Activated CD4-positive, alpha-beta memory T cell treated with anti-CD3 and anti-CD28 coated beads, Interleukin-2, amount 10 ng/mL, durations not matched to agents 7 days and 5 days (primary cell): ENCODE results near the gene CA10. TPM values are rescaled to one million over a fixed set of nuclear protein-coding genes. Genes with fewer than 3 reads are reported as not detected.
A peak's percentile ranks its signal among the peaks of the same experiment; 100 is the strongest.

Experiments used
- CTCF ChIA-PET: fragments of 350-600 bp; sonication (Branson Sonifier 250); formaldehyde crosslinking; loops from one replicate; lab custom pipeline; 2021; ENCODE audit warnings: antibody characterized with exemption, inconsistent platforms; lab: Charles Lee
- POLR2A ChIA-PET: fragments of 350-600 bp; sonication (Branson Sonifier 250); formaldehyde crosslinking; loops from one replicate; lab custom pipeline; 2021; ENCODE audit warnings: antibody characterized with exemption; lab: Charles Lee
- DNase-seq: peaks from one replicate; pipeline ENCODE4 v3.0.0-alpha.2; 2020
- H3K27ac Mint-ChIP-seq: one replicate; pipeline ENCODE4 v1.8.0; 2021; ENCODE audit warnings: mild to moderate bottlenecking, mixed read lengths
- H3K27me3 Mint-ChIP-seq: one replicate; pipeline ENCODE4 v1.8.0; 2021; ENCODE audit warnings: mixed read lengths
- H3K36me3 Mint-ChIP-seq: one replicate; pipeline ENCODE4 v1.8.0; 2021; ENCODE audit warnings: low read depth, mixed read lengths
- H3K4me1 Mint-ChIP-seq: one replicate; pipeline ENCODE4 v1.8.0; 2021; ENCODE audit warnings: mixed read lengths
- H3K4me3 Mint-ChIP-seq: one replicate; pipeline ENCODE4 v1.8.0; 2021; ENCODE audit warnings: mild to moderate bottlenecking, mixed read lengths
- H3K9me3 Mint-ChIP-seq: one replicate; pipeline ENCODE4 v1.8.0; 2021; ENCODE audit warnings: mixed read lengths
- total RNA-seq, 2 experiments: library from RNA; stranded (reverse); gene quantifications; one replicate each; pipeline ENCODE4 v1.2.3, GENCODE V29; 2021

CA10 gene
- total RNA-seq, 2 experiments from 2014 or later = not detected

DNA sequence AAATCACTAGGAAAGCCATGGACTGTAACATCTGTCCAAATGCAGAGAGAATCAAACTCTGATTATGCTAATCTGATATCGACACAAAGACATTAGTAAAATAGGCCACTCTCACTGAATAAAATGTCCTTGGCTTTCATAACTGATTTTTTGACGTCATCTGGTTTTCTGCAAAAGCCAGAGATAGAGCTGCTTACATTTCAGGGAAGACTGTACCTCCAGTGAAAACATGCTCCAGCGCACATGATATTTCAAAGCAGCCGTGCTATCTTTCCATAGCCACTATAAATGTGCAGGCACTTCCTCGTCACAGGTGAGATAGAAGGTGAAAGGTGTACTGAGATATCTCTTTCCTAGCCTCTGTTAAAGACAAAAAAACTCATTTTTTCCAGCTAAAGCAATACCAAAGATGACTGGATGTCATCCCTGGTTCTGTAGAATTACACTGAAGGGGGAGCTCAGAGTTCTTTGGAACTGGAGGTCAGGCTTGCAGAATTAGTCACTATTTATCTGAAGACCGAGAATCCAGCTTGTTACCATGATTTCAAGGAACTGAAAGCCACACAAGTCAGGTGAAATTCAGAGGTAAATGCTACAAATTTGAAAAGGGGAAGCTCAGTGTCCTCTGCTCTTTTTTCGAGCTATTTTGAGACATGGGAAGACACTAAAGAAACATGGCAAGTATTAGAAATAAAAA lies 249.5 kb downstream of the CA10 start:
- H3K4me3 Mint-ChIP-seq = no peak overlapping the region
- CTCF ChIA-PET = no interaction called here
- no peaks in the 10 kb centered on the region for H3K4me1 Mint-ChIP-seq
- no peak for DNase-seq
- no peaks in the 10 kb centered on the region for H3K27me3 Mint-ChIP-seq
- POLR2A ChIA-PET = no interaction called here
- no peaks in the 10 kb centered on the region for H3K9me3 Mint-ChIP-seq
- no peak overlapping the region for H3K27ac Mint-ChIP-seq
- no peaks in the 10 kb centered on the region for H3K36me3 Mint-ChIP-seq

DNA sequence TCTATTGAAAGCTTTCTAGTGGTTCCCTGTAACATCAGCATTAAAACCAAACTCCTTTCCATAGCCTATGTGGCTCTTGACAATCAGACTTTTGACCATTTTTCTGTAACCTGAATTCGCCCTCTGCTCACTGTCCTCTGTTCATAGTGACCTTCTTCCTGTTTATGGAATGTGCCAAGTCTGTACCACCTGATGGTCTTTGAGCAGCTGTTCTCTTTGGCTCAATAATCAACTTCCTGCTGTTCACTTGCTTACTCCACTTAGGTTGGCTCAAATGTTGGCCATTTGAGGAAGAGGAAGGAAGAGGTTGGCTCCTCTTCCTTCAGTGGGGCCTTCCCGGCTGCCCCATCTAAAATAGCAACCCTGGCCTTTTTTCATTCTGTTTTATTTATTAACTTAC lies 251.5 kb downstream of the CA10 start:
- no peaks in the 10 kb centered on the region for H3K4me1 Mint-ChIP-seq
- ChIA-PET CTCF (no interaction called here), POLR2A (no interaction called here)
- H3K27ac Mint-ChIP-seq = no peak overlapping the region
- H3K9me3 Mint-ChIP-seq = no peaks in the 10 kb centered on the region
- no peak overlapping the region for H3K4me3 Mint-ChIP-seq
- H3K27me3 Mint-ChIP-seq = no peaks in the 10 kb centered on the region
- no peaks in the 10 kb centered on the region for H3K36me3 Mint-ChIP-seq
- no peak for DNase-seq

DNA sequence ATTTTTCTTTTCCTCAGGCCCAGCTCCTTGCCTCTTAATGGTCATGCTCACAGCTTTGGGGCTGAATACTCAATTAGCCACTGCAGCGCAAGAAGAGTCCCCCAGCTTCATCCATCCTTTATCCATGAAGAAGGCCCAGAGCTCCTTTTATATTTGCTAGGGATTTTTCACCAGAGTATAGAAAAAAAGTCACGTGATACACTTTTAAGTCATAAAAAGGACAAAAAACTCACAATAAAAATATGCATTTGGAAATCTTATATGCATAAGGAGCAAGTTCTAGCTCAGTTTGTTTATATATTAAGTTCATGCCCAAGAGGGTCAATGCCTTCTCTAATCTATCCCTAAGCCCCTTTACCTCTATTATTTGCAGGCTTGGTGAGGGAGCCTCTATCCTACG lies 254.1 kb downstream of the CA10 start:
- Mint-ChIP-seq H3K4me1 (no peaks in the 10 kb centered on the region), H3K27me3 (no peaks in the 10 kb centered on the region), H3K4me3 (no peak overlapping the region), H3K9me3 (no peaks in the 10 kb centered on the region), H3K36me3 (no peaks in the 10 kb centered on the region), H3K27ac (no peak overlapping the region)
- POLR2A ChIA-PET = no interaction called here
- DNase-seq = no peak
- CTCF ChIA-PET = no interaction called here

DNA sequence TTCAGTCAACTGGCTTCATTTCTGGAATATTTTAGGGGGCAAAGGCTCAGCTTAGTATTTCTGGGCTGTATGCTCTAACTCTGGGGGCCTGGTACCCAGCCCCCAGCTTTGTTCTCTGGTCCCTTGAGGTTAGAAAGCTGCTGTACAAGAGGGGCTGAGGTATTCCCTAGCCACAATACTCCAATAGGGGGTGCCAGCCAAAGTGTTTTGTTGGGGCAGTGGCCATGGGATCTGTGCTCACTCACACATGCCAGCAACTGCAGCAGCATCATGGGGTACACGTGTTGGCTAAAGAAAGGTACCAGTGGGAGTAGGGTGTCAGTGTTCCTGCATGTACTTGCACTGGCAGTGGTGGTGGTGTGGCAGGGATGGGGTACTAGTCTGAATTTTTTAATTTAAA lies 257.3 kb downstream of the CA10 start:
- POLR2A ChIA-PET = no interaction called here
- CTCF ChIA-PET = no interaction called here
- H3K27me3 Mint-ChIP-seq = peaks cover 2% of the 10 kb centered on the region
- H3K9me3 Mint-ChIP-seq = no peaks in the 10 kb centered on the region
- H3K4me3 Mint-ChIP-seq = no peak overlapping the region
- H3K4me1 Mint-ChIP-seq = no peaks in the 10 kb centered on the region
- H3K27ac Mint-ChIP-seq = no peak overlapping the region
- no peaks in the 10 kb centered on the region for H3K36me3 Mint-ChIP-seq
- DNase-seq = no peak

GRCh38 chr17:51891936-51892335 lies 266.6 kb downstream of the CA10 start:
- no peak overlapping the region for H3K27ac Mint-ChIP-seq
- no peak overlapping the region for H3K4me3 Mint-ChIP-seq
- no peaks in the 10 kb centered on the region for H3K9me3 Mint-ChIP-seq
- ChIA-PET POLR2A (no interaction called here), CTCF (no interaction called here)
- no peaks in the 10 kb centered on the region for H3K27me3 Mint-ChIP-seq
- no peak for DNase-seq
- no peaks in the 10 kb centered on the region for H3K36me3 Mint-ChIP-seq
- no peaks in the 10 kb centered on the region for H3K4me1 Mint-ChIP-seq

DNA sequence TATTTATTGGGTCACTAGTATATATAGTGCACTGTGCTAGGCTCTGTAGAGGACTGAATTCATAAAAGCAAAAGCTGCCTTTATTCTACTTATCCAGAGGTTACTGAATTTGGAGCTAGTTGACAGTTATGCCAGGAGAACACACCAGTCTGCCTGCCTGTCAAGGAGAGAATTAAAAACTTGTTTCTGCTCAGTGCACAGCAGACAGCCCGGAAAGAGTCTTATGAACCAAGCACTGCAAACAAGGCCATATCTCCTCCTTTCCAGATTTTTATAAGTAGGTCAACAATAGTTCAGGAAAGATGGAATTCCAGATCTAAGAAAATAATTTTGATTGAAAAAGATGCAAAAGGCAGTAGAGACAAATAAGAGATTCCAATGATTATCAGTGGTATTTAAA lies 267.8 kb downstream of the CA10 start:
- POLR2A ChIA-PET = no interaction called here
- DNase-seq = no peak
- H3K4me1 Mint-ChIP-seq = no peaks in the 10 kb centered on the region
- H3K4me3 Mint-ChIP-seq = no peak overlapping the region
- CTCF ChIA-PET = no interaction called here
- H3K9me3 Mint-ChIP-seq = no peaks in the 10 kb centered on the region
- H3K36me3 Mint-ChIP-seq = no peaks in the 10 kb centered on the region
- no peaks in the 10 kb centered on the region for H3K27me3 Mint-ChIP-seq
- H3K27ac Mint-ChIP-seq = no peak overlapping the region

DNA sequence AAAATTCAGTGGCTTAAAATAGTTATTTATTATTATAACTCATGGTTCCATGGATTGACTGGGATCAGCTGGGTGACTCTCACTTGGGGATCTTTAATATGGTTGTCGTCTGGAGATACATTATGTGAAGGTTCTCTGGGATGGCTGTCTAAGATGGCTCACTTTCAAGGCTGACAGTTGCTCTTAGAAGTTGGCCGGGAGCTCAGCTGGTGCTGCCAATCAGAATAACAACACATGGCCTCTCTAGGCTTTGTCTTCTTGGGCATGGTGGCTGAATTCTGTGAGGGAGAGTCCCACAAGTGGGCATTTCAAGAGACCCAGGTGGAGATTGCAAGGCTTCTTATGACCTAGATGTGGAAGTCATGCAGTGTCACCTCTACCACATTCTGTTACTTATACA lies 269.7 kb downstream of the CA10 start:
- Mint-ChIP-seq H3K9me3 (no peaks in the 10 kb centered on the region), H3K27ac (no peak overlapping the region), H3K36me3 (no peaks in the 10 kb centered on the region), H3K4me1 (no peaks in the 10 kb centered on the region), H3K4me3 (no peak overlapping the region), H3K27me3 (no peaks in the 10 kb centered on the region)
- CTCF ChIA-PET = no interaction called here
- POLR2A ChIA-PET = no interaction called here
- no peak for DNase-seq

DNA sequence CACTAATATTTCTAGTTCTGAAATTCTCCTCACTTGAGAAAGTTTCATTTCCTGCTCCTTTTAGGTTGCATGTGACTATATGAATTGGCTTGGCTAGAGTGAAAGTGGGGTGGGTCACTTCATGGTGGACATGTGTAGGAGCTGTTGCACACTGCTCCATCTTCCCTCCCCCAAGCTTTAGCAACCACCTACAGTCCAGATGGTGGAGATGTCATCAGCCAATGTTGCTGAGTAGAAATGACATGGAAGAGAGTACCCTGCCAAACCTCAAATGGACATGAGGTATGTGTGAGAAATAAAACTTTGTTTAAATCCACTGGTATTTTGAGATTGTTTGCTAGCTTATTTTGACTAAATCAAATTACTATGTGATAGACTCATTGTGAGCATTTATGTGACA lies 281.5 kb downstream of the CA10 start:
- H3K36me3 Mint-ChIP-seq = no peaks in the 10 kb centered on the region
- no peaks in the 10 kb centered on the region for H3K9me3 Mint-ChIP-seq
- no peaks in the 10 kb centered on the region for H3K27me3 Mint-ChIP-seq
- no peak overlapping the region for H3K4me3 Mint-ChIP-seq
- DNase-seq = no peak
- no peak overlapping the region for H3K27ac Mint-ChIP-seq
- no peaks in the 10 kb centered on the region for H3K4me1 Mint-ChIP-seq
- CTCF ChIA-PET = no interaction called here
- POLR2A ChIA-PET = no interaction called here

DNA sequence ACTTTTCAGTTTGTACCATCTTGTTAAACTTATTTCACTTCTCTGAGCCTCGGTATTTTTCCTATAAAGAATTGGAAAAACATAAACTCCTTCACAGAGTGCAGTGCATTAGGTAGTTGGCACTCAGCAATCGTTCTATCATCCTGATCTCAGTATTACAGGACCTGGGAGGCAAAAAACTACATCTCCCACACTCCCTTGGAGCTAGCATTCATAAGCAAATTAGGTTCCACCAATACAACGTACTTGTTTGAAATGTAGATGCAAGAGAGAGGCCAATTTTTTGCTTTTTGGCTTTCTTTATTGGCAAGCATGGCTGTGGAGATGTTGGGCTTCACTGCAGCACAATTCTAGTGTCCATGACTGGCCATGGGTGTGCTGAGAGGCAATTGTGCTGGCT lies 285.2 kb downstream of the CA10 start:
- H3K4me3 Mint-ChIP-seq = no peak overlapping the region
- H3K36me3 Mint-ChIP-seq = no peaks in the 10 kb centered on the region
- no peaks in the 10 kb centered on the region for H3K4me1 Mint-ChIP-seq
- no peak overlapping the region for H3K27ac Mint-ChIP-seq
- H3K9me3 Mint-ChIP-seq = no peaks in the 10 kb centered on the region
- DNase-seq = no peak
- H3K27me3 Mint-ChIP-seq = no peaks in the 10 kb centered on the region
- ChIA-PET CTCF (no interaction called here), POLR2A (no interaction called here)

DNA sequence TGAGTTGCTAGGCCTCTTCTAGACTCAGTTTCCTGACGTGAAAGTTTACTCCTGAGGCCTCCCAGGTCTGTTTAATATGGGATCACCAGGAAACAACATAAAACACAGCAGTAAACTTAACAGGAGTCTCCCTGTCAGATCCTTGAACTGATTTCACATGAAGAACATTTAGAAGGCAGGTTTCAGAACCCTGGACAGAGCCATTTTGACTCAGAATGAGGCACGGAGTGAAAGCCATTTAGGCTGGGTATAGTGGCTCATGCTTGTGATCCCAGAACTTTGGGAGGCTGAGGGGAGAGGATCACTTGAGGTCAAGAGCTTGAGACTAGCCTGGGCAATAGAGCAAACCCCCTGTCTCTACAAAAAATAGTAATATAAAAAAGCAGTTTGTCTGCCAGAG lies 289.1 kb downstream of the CA10 start:
- DNase-seq = no peak
- CTCF ChIA-PET = no interaction called here
- Mint-ChIP-seq H3K9me3 (no peaks in the 10 kb centered on the region), H3K27ac (no peak overlapping the region), H3K4me1 (no peaks in the 10 kb centered on the region), H3K4me3 (no peak overlapping the region), H3K36me3 (no peaks in the 10 kb centered on the region), H3K27me3 (no peaks in the 10 kb centered on the region)
- POLR2A ChIA-PET = no interaction called here

DNA sequence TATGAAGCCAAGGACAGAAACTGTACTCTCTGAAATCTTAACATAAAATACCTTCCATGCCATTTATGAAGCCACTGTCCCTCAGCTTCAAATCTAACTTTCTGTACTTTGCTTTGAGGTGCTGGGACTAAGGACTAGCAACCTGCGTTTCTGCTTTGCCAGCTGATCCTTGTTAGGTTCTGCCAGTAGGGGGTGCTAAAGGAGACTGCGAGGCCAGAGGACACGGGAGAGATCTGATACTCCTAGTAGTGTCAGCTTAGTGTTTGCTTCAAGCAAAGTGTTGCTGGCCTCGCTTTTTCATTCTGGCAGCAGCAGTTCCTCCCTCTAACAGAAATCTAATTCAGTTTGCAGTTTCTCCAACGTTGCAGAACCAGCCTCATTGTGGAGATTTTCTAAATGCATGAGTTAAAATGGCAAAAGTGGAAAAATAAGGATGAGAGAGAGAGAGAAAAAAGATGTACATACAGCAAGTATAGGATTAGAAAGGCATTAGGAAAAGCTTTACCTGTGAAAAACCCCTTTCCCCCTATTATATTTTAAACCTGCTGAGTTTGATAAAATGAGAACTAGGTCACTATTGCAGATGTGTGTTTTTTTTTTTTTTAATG lies 297.5 kb downstream of the CA10 start:
- Mint-ChIP-seq H3K9me3 (no peaks in the 10 kb centered on the region), H3K27ac (no peak overlapping the region), H3K4me1 (no peaks in the 10 kb centered on the region), H3K27me3 (peaks cover 5% of the 10 kb centered on the region), H3K36me3 (no peaks in the 10 kb centered on the region), H3K4me3 (no peak overlapping the region)
- DNase-seq = peak; percentile 20
- ChIA-PET CTCF (interaction anchor here (0.7 to 1.4 kb wide), 4 partner anchors 10 to 245 kb away, joined by 3 read pairs; no protein-coding TSS in a partner anchor), POLR2A (no interaction called here)

- Mint-ChIP-seq H3K27ac (no peak overlapping the region), H3K4me3 (no peak overlapping the region), H3K4me1 (no peaks in the 10 kb centered on the region), H3K9me3 (no peaks in the 10 kb centered on the region), H3K36me3 (no peaks in the 10 kb centered on the region), H3K27me3 (peaks cover 5% of the 10 kb centered on the region)
- POLR2A ChIA-PET = no interaction called here
- no peak for DNase-seq
- CTCF ChIA-PET = no interaction called here
Observed at GRCh38 chr17:51857052-51857597, 301.4 kb downstream of the CA10 start.

DNA sequence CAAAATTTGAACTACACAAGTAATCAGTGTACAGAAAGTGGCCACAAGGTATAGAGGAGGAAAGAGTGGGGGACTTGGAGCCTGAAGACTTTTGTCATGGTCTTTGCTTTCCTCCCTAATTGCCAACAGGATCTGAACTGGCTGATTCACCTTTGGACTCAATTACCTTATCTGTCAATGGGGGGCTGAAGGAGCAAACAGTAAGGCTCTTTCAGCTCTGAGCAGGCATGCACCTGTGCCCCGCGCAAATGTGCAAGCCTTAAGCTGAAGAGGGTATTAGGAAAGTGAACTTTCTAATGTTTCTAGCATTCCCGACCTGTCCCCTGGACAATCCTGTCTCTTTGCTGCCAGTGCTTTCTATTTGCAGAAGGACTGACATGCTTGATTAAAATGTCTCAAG lies 302.7 kb downstream of the CA10 start:
- no peak overlapping the region for H3K27ac Mint-ChIP-seq
- H3K36me3 Mint-ChIP-seq = no peaks in the 10 kb centered on the region
- H3K4me1 Mint-ChIP-seq = no peaks in the 10 kb centered on the region
- H3K27me3 Mint-ChIP-seq = peaks cover under 1% of the 10 kb centered on the region
- POLR2A ChIA-PET = no interaction called here
- H3K9me3 Mint-ChIP-seq = no peaks in the 10 kb centered on the region
- no peak for DNase-seq
- no peak overlapping the region for H3K4me3 Mint-ChIP-seq
- CTCF ChIA-PET = no interaction called here

- no peaks in the 10 kb centered on the region for H3K4me1 Mint-ChIP-seq
- POLR2A ChIA-PET = no interaction called here
Observed at GRCh38 chr17:51853857-51854256, 304.7 kb downstream of the CA10 start.

More at GRCh38 chr17:51853857-51854256, 304.7 kb downstream of the CA10 start:
- Mint-ChIP-seq H3K9me3 (no peaks in the 10 kb centered on the region), H3K27ac (no peak overlapping the region), H3K27me3 (no peaks in the 10 kb centered on the region), H3K4me3 (no peak overlapping the region), H3K36me3 (no peaks in the 10 kb centered on the region)
- CTCF ChIA-PET = no interaction called here
- no peak for DNase-seq
